Endothelial cell of umbilical vein (primary cell): ENCODE results near the gene DMBX1.

Experiments
- CTCF ChIP-seq, 2 donors: IDR thresholded peaks; 1 replicate in 1 of 2; 2 replicates in 1 of 2; pipeline ENCODE4 v1.5.1; 2011; ENCODE audit warnings: low read length in 2 of 2, mild to moderate bottlenecking in 2 of 2, moderate library complexity in 2 of 2, control low read depth in 1 of 2, inconsistent platforms in 1 of 2, low read depth in 1 of 2; ENCODE audit not compliant: insufficient read depth in 1 of 2; ENCODE audit errors: extremely low read depth in 1 of 2
- EZH2 ChIP-seq: IDR thresholded peaks from 2 replicates; pipeline ENCODE4 v1.6.1; 2012; ENCODE audit warnings: borderline replicate concordance, low read depth, mild to moderate bottlenecking, moderate library complexity, low read length, inconsistent platforms; ENCODE audit not compliant: severe bottlenecking
- POLR2A ChIP-seq: IDR thresholded peaks from 2 replicates; pipeline ENCODE4 v1.6.1; 2012; ENCODE audit warnings: low read depth, mild to moderate bottlenecking, control low read depth, low read length

DNA sequence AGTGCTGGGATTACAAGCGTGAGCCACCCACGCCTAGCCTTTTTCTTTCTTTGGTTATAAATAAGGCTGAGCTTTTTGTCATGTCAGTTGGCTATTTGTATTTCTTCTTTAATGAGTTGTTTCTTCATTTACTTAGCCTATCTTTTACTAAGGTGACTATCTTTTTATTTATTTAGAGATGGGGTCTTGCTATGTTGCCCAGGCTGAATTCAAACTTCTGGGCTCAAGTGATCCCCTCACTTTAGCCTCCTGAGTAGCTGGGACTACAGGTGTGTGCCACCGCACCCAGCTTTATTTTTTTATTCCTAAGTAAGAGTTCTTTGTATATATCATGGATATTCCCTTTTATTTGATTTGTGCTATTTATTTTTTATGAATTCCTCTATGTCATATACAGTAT, 11.9 kb downstream of the DMBX1 start:
- TF ChIP-seq POLR2A (no peak), CTCF (IDR thresholded peaks at IDR 0.05; ENCODE audit: extremely low read depth in 1 of 2, insufficient read depth in 1 of 2, low read depth in 1 of 2, low read length in 2 of 2) (no peak), EZH2 (no peak)
